Esophagus squamous epithelium (tissue), 5 donors: ENCODE results near the gene SCYGR3. TPM values are rescaled to one million over a fixed set of nuclear protein-coding genes. Genes with fewer than 3 reads are reported as not detected.

Experiments
- DNase-seq: peaks from one replicate; lab custom pipeline; 2025; lab: John Stamatoyannopoulos, UW
- H3K27ac ChIP-seq, 4 donors: fragments of 200-600 bp; sonication (generic); one replicate each; pipeline ENCODE4 v1.5.1; 2016 to 2019; ENCODE audit warnings: mild to moderate bottlenecking in 1 of 4
- H3K27me3 ChIP-seq, 4 donors: fragments of 200-600 bp; sonication (generic); 1 replicate in 3 of 4; 2 replicates in 1 of 4; pipeline versions ENCODE4 v1.5.1 to v1.6.0; 2017 to 2021; ENCODE audit warnings: antibody characterized with exemption in 1 of 4
- H3K36me3 ChIP-seq, 3 donors: fragments of 200-600 bp; sonication (generic); one replicate each; pipeline ENCODE4 v1.5.1; 2016 to 2019
- H3K4me1 ChIP-seq, 3 donors: fragments of 200-600 bp; sonication (generic); one replicate each; pipeline ENCODE4 v1.5.1; 2017 to 2019
- H3K4me3 ChIP-seq, 4 donors: fragments of 200-600 bp; sonication (generic); 1 replicate in 3 of 4; 2 replicates in 1 of 4; pipeline ENCODE4 v1.5.1; 2016 to 2019; ENCODE audit warnings: mild to moderate bottlenecking in 2 of 4, moderate library complexity in 1 of 4
- H3K9me3 ChIP-seq, 3 donors: fragments of 200-600 bp; sonication (generic); one replicate each; pipeline ENCODE4 v1.5.1; 2016 to 2019
- CTCF ChIP-seq, 6 experiments: fragments of 450-650 bp in 4 of 6; fragments of 200-600 bp in 2 of 6; sonication (generic) in 2 of 6; IDR thresholded peaks; one replicate each; pipeline ENCODE4 v1.5.1; 2016 to 2019; ENCODE audit warnings: antibody characterized with exemption in 6 of 6, mild to moderate bottlenecking in 4 of 6, moderate library complexity in 4 of 6
- POLR2A ChIP-seq, 4 donors: fragments of 450-650 bp; IDR thresholded peaks; one replicate each; pipeline ENCODE4 v1.6.1; 2017; ENCODE audit warnings: antibody characterized with exemption in 4 of 4, mild to moderate bottlenecking in 4 of 4, moderate library complexity in 3 of 4
- WGBS, 2 donors: methylation state at CpG; one replicate each; pipeline ENCODE4 v1.1.5; 2018; 5-methylcytosine and 5-hydroxymethylcytosine counted together
- intact Hi-C: fragments of 100-400 bp; cut with DNase I; formaldehyde crosslinking; loops from one replicate; pipeline ENCODE4 v1.15.0; 2022
- total RNA-seq, 4 donors: library from RNA; depleted of rRNA; stranded (reverse); fragments of >200 nt; gene quantifications; one replicate each; pipeline ENCODE4 v1.1.0, GENCODE V29; 2016
- donor health status: DM: yes; HTN: yes; CAD: no.

Gene SCYGR3
- total RNA-seq, 4 donors from 2014 or later, result not detected

- Histone ChIP-seq H3K36me3 (no peaks in the 10 kb centered on the region), H3K4me3 (no peak overlapping the region), H3K9me3 (no peaks in the 10 kb centered on the region), H3K4me1 (no peaks in the 10 kb centered on the region), H3K27ac (no peak overlapping the region), H3K27me3 (peaks cover 0 to 14% (median 0%) of the 10 kb centered on the region in 4 donors)
- 89% methylated on average over 4 of the region's 4 CpGs for WGBS, 2 donors
- TF ChIP-seq CTCF (IDR thresholded peaks at IDR 0.05) (no peak), POLR2A (IDR thresholded peaks at IDR 0.05) (no peak)
- intact Hi-C loops, result no loop called here
- no peak for DNase-seq
These were observed 541 bp upstream of the SCYGR3 start for GRCh38 chr2:227615181-227615580.

DNA sequence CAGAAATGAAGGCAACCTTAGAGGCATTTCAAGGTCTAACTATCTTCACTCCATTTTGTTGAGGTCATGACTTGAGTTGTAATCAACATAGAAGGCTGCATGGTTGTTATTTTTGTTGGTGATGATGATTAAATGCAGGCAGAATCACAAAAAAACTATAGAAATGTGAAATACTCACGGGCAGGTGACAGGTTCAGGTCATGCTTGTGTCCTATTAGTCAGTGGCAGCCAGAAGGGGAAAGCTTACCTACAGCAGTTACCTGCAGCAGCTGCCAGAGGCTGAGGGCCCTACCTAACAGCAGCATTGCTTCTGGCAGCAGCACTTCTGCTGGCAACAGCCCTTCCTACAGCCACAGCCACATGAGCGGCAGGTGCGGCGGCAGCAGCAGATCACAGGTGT is 394 bp downstream of the SCYGR3 start:
- H3K36me3 ChIP-seq, result no peaks in the 10 kb centered on the region
- intact Hi-C loops, result no loop called here
- H3K27ac ChIP-seq, result no peak overlapping the region
- no peaks in the 10 kb centered on the region for H3K9me3 ChIP-seq
- H3K4me1 ChIP-seq, result no peaks in the 10 kb centered on the region
- no peak for DNase-seq
- TF ChIP-seq POLR2A (IDR thresholded peaks at IDR 0.05), result no peak
- TF ChIP-seq CTCF (IDR thresholded peaks at IDR 0.05), result no peak
- WGBS, 2 donors, result 67 to 78% methylated on average over 1 to 4 of the region's 4 CpGs
- H3K27me3 ChIP-seq, result peaks cover 0 to 14% (median 0%) of the 10 kb centered on the region in 4 donors
- H3K4me3 ChIP-seq, result no peak overlapping the region

DNA sequence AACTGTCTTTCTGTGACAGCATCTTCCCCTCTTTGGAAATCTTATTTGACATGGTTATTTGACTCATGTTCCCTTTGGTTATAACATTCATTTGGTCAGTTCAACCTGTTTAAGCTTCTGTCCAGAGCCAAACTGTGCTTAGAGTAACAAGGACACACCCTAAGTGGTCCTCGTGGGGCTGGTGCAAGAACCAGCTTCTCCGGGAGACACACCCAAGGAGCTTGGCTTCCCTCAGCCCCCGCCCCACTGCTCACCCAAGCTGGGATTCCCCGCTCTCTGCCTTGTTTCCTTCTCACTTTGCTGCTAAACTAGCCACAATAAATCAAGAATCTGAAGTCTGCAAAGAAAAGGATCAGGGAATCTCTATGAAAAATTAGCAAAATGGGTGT is 1.4 kb downstream of the SCYGR3 start:
- no peaks in the 10 kb centered on the region for H3K36me3 ChIP-seq
- no peak overlapping the region for H3K27ac ChIP-seq
- H3K9me3 ChIP-seq, result no peaks in the 10 kb centered on the region
- no peaks in the 10 kb centered on the region for H3K4me1 ChIP-seq
- no peak for DNase-seq
- intact Hi-C loops, result no loop called here
- WGBS, 2 donors, result 17 to 53% methylated on average over 2 to 4 of the region's 4 CpGs
- no peak overlapping the region for H3K4me3 ChIP-seq
- TF ChIP-seq POLR2A (IDR thresholded peaks at IDR 0.05) (no peak), CTCF (IDR thresholded peaks at IDR 0.05) (no peak)
- H3K27me3 ChIP-seq, result peaks cover 0 to 14% (median 0%) of the 10 kb centered on the region in 4 donors

DNA sequence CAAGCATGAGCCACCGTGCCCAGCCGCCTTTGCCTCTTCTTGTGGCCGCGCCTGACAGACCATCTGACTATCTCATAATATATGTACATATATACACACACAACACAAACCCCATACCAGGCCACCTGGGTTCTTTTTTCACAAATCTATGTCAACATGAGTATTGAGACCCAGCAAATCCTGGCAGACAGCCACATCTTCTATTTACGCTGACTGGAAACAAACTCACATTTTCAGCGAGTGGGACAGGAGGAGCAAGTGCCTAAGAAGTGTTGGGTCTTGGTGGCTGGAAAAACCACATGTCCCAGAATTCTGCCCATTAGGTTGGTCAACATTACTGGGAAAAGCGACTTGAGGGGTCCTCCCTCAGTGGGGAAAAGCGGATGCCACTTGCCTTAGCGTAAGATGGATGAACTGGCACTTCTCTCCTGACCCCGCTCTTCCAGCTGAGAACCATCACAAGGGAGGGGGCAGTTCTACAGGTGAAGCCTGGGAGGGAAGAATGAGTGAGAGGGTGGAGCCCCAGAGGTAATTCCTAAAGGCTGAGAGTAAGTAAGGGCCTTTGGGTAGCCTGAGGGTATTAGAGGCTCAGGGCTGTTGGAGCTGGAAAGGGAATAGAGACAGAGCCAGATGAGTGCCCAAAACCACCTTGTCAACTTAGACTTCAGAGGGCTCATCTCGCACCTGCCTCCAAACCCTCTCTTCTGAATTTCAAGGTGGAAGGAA is 1.9 kb downstream of the SCYGR3 start:
- TF ChIP-seq CTCF (IDR thresholded peaks at IDR 0.05) (no peak), POLR2A (IDR thresholded peaks at IDR 0.05) (no peak)
- Histone ChIP-seq H3K9me3 (no peaks in the 10 kb centered on the region), H3K4me1 (no peaks in the 10 kb centered on the region), H3K4me3 (no peak overlapping the region), H3K27me3 (peaks cover 0 to 14% (median 0%) of the 10 kb centered on the region in 4 donors), H3K27ac (no peak overlapping the region), H3K36me3 (no peaks in the 10 kb centered on the region)
- DNase-seq, result no peak
- WGBS, 2 donors, result 73 to 82% methylated on average over 11 of the region's 11 CpGs
- intact Hi-C loops, result no loop called here

- WGBS, 2 donors, result 68 to 86% methylated on average over 2 of the region's 2 CpGs
- Histone ChIP-seq H3K27ac (no peak overlapping the region), H3K36me3 (no peaks in the 10 kb centered on the region), H3K9me3 (no peaks in the 10 kb centered on the region), H3K4me3 (no peak overlapping the region), H3K27me3 (peaks cover 0 to 5% (median 0%) of the 10 kb centered on the region in 4 donors), H3K4me1 (no peaks in the 10 kb centered on the region)
- intact Hi-C loops, result no loop called here
- DNase-seq, result no peak
- no peak for TF ChIP-seq CTCF (IDR thresholded peaks at IDR 0.05)
- TF ChIP-seq POLR2A (IDR thresholded peaks at IDR 0.05), result no peak
These were observed 4.5 kb downstream of the SCYGR3 start for GRCh38 chr2:227610123-227610522.
